DMS 273 (cell line): ENCODE data around the gene DRP2.
A peak's percentile ranks its signal among the peaks of the same experiment; 100 is the strongest.

ENCODE experiments used
- DNase-seq: peaks from one replicate; lab custom pipeline; 2025; ENCODE audit not compliant: unreplicated experiment; lab: John Stamatoyannopoulos, UW

DRP2 gene

GRCh38 chrX:101219116-101219863, at the start of gene DRP2:
Gene DRP2, plus strand, starts transcription at chrX:101219786. Its CDS starts 11,862 bp downstream, at chrX:101231648.
- DNase-seq = no peak

- DNase-seq = no peak
These were observed 47.6 kb upstream of the DRP2 start for GRCh38 chrX:101171883-101172400.

GRCh38 chrX:101176439-101176838, 43.1 kb upstream of the DRP2 start:
- DNase-seq = no peak

GRCh38 chrX:101184876-101185275, 34.7 kb upstream of the DRP2 start:
- peak; percentile 77 for DNase-seq

GRCh38 chrX:101187961-101188360, 31.6 kb upstream of the DRP2 start:
- DNase-seq = peak; percentile 28

GRCh38 chrX:101190736-101191135, 28.9 kb upstream of the DRP2 start:
- no peak for DNase-seq

GRCh38 chrX:101191217-101191750, 28.3 kb upstream of the DRP2 start:
- DNase-seq = no peak

- DNase-seq = no peak
These were observed 24.0 kb upstream of the DRP2 start for GRCh38 chrX:101195442-101196173.

- DNase-seq = no peak
These were observed 15.7 kb upstream of the DRP2 start for GRCh38 chrX:101203761-101204351.

GRCh38 chrX:101206471-101206870, 13.1 kb upstream of the DRP2 start:
- DNase-seq = peak; percentile 67

- no peak for DNase-seq
These were observed 11.3 kb upstream of the DRP2 start for GRCh38 chrX:101208152-101208905.

- peak; percentile 75 for DNase-seq
These were observed 9.0 kb upstream of the DRP2 start for GRCh38 chrX:101210630-101211029.

- no peak for DNase-seq
These were observed 1.9 kb upstream of the DRP2 start for GRCh38 chrX:101217689-101218088.

- no peak for DNase-seq
These were observed 319 bp downstream of the DRP2 start for GRCh38 chrX:101219864-101220346.

GRCh38 chrX:101220662-101221260, 1.2 kb downstream of the DRP2 start:
- DNase-seq = no peak

- no peak for DNase-seq
These were observed 3.6 kb downstream of the DRP2 start for GRCh38 chrX:101223226-101223625.

- DNase-seq = no peak
These were observed 9.6 kb downstream of the DRP2 start for GRCh38 chrX:101229170-101229569.

GRCh38 chrX:101230636-101231035, 11.1 kb downstream of the DRP2 start:
- no peak for DNase-seq

GRCh38 chrX:101231080-101231479, 11.5 kb downstream of the DRP2 start:
- no peak for DNase-seq

- DNase-seq = no peak
These were observed 12.7 kb downstream of the DRP2 start for GRCh38 chrX:101232316-101232715.
